ENCODE measurements around the gene SAP25. TPM values are rescaled to one million over a fixed set of nuclear protein-coding genes. Genes with fewer than 3 reads are reported as not detected.
A peak's percentile ranks its signal among the peaks of the same experiment; 100 is the strongest.

The SAP25 gene
- total and polyA plus RNA-seq, 4 donors: 1.9 to 9.8 (median 3.4) TPM; not detected in 1

DNA sequence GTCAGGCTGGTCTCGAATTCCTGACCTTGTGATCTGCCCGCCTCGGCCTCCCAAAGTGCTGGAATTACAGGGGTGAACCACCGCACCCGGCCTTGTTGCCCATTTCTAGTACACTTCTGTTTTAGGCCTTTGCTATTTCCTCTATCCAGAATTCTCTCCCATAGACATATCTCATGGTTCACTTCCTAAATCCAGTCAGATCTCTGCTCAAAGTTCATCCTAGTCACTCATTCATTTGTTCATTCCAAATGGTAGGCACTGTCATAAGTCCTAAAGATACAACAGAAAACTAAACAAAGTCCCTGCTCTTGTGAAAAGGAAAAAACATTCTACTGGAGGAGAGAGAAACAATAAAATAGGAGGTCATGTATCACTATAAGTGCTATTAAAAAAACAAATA, 36.3 kb upstream of the SAP25 start:
- no peak for DNase-seq (ENCODE audit: low read depth in 4 of 6, low spot score in 6 of 6)
- Histone ChIP-seq H3K9me3 (ENCODE audit: control insufficient read depth, insufficient read depth, low read length) (no peaks in the 10 kb centered on the region), H3K27me3 (ENCODE audit: control insufficient read depth, insufficient read depth, low read length) (peaks cover 7% of the 10 kb centered on the region), H3K36me3 (ENCODE audit: control insufficient read depth, insufficient read depth, low read length) (peaks cover 16% of the 10 kb centered on the region), H3K4me1 (ENCODE audit: control insufficient read depth, insufficient read depth, low read length) (peaks cover 28% of the 10 kb centered on the region), H3K4me3 (ENCODE audit: low read depth, low read length) (no peak overlapping the region), H3K27ac (ENCODE audit: low read depth, low read length) (no peak overlapping the region)
- 94% methylated on average over 5 of the region's 5 CpGs for WGBS (ENCODE audit: insufficient coverage)

- H3K4me1 ChIP-seq (ENCODE audit: control insufficient read depth, insufficient read depth, low read length): peaks cover 40% of the 10 kb centered on the region
- peaks cover 12% of the 10 kb centered on the region for H3K27me3 ChIP-seq (ENCODE audit: control insufficient read depth, insufficient read depth, low read length)
- no peak overlapping the region for H3K27ac ChIP-seq (ENCODE audit: low read depth, low read length)
- H3K36me3 ChIP-seq (ENCODE audit: control insufficient read depth, insufficient read depth, low read length): peaks cover 5% of the 10 kb centered on the region
- no peak overlapping the region for H3K4me3 ChIP-seq (ENCODE audit: low read depth, low read length)
- H3K9me3 ChIP-seq (ENCODE audit: control insufficient read depth, insufficient read depth, low read length): no peaks in the 10 kb centered on the region
- DNase-seq (ENCODE audit: low read depth in 4 of 6, low spot score in 6 of 6): no peak
- WGBS (ENCODE audit: insufficient coverage): 91% methylated on average over 4 of the region's 8 CpGs
Observed at GRCh38 chr7:100607111-100607510, 33.4 kb upstream of the SAP25 start.

- no peaks in the 10 kb centered on the region for H3K9me3 ChIP-seq (ENCODE audit: control insufficient read depth, insufficient read depth, low read length)
- no peak overlapping the region for H3K4me3 ChIP-seq (ENCODE audit: low read depth, low read length)
- DNase-seq (ENCODE audit: low read depth in 4 of 6, low spot score in 6 of 6): no peak
- no peak overlapping the region for H3K27ac ChIP-seq (ENCODE audit: low read depth, low read length)
- 63% methylated on average over 6 of the region's 12 CpGs for WGBS (ENCODE audit: insufficient coverage)
- peaks cover 43% of the 10 kb centered on the region for H3K4me1 ChIP-seq (ENCODE audit: control insufficient read depth, insufficient read depth, low read length)
- H3K27me3 ChIP-seq (ENCODE audit: control insufficient read depth, insufficient read depth, low read length): peaks cover 12% of the 10 kb centered on the region
- peaks cover 5% of the 10 kb centered on the region for H3K36me3 ChIP-seq (ENCODE audit: control insufficient read depth, insufficient read depth, low read length)
Observed at GRCh38 chr7:100606313-100606712, 32.6 kb upstream of the SAP25 start.

GRCh38 chr7:100604976-100605911, 31.5 kb upstream of the SAP25 start:
- peaks cover 12% of the 10 kb centered on the region for H3K27me3 ChIP-seq (ENCODE audit: control insufficient read depth, insufficient read depth, low read length)
- H3K4me1 ChIP-seq (ENCODE audit: control insufficient read depth, insufficient read depth, low read length): peaks cover 41% of the 10 kb centered on the region
- H3K9me3 ChIP-seq (ENCODE audit: control insufficient read depth, insufficient read depth, low read length): no peaks in the 10 kb centered on the region
- WGBS (ENCODE audit: insufficient coverage): 3% methylated on average over 65 of the region's 68 CpGs
- peaks cover 10% of the 10 kb centered on the region for H3K36me3 ChIP-seq (ENCODE audit: control insufficient read depth, insufficient read depth, low read length)
- H3K27ac ChIP-seq (ENCODE audit: low read depth, low read length): no peak overlapping the region
- H3K4me3 ChIP-seq (ENCODE audit: low read depth, low read length): peak overlapping the region; percentile 66
- DNase-seq (ENCODE audit: low read depth in 4 of 6, low spot score in 6 of 6): peak in 1 of 6 donors; percentile 54

DNA sequence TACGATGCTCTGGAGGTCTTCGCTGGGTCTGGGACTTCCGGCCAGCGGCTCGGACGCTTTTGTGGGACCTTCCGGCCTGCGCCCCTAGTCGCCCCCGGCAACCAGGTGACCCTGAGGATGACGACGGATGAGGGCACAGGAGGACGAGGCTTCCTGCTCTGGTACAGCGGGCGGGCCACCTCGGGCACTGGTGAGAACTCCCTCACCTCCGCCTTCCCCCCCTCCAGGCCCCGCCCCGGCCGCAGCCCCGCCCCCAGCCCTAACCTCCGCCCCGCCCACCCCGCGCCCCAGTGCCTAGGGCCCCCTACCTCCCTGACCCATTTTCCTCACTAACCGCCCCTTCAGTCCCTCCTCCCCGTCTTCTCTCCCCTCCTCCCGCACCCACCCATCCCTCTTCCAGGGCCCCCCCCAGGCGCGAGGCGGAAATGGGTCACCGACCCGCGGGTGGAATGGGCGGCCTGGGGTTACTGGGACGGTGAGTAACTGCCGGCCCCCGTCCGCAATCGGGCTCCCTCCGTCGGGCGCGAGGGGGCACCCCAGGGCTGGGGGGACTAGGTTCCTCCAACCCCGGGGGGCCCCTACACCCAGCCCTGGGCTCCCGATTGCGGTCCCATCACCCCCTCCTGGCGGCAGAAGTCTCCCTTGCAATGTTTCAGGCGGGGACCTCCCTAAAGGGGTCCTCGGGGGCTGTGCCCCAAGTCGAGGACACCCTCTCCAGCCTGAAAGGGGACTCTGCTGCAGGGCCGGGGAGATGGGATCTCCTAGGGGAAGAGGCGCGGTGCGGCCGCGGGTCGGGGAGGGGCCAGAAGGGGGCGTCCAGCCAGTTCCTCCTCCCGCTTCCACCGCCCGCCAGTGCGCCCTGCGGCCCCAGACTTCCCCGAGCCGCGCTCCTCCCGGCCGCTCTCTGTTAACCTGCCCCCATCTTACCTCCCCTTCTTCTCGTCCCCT, 30.6 kb upstream of the SAP25 start:
- Histone ChIP-seq H3K4me3 (ENCODE audit: low read depth, low read length) (peak overlapping the region; percentile 66), H3K27me3 (ENCODE audit: control insufficient read depth, insufficient read depth, low read length) (peaks cover 12% of the 10 kb centered on the region), H3K4me1 (ENCODE audit: control insufficient read depth, insufficient read depth, low read length) (peaks cover 41% of the 10 kb centered on the region), H3K9me3 (ENCODE audit: control insufficient read depth, insufficient read depth, low read length) (no peaks in the 10 kb centered on the region), H3K27ac (ENCODE audit: low read depth, low read length) (peak overlapping the region; percentile 73), H3K36me3 (ENCODE audit: control insufficient read depth, insufficient read depth, low read length) (peaks cover 10% of the 10 kb centered on the region)
- WGBS (ENCODE audit: insufficient coverage): under 1% methylated on average over 56 of the region's 70 CpGs
- DNase-seq (ENCODE audit: low read depth in 4 of 6, low spot score in 6 of 6): peak in 2 of 6 donors; percentile 77 to 78

DNA sequence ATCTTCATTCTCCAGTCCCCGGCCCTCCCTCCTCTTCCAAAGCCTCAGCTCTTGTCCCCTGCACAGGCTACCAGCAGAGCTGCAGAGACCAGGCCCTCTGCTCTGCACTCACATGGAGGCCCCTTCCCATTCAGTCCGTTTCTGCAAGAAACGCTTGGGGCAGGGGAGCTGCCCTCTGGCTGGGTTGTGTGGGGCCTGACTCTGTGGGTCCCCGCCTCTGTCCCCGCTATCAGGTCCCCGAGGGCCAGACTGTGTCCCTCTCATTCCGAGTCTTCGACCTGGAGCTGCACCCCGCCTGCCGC, 30.0 kb upstream of the SAP25 start:
- H3K4me1 ChIP-seq (ENCODE audit: control insufficient read depth, insufficient read depth, low read length): peaks cover 41% of the 10 kb centered on the region
- WGBS (ENCODE audit: insufficient coverage): 7% methylated on average over 10 of the region's 10 CpGs
- peak overlapping the region; percentile 66 for H3K4me3 ChIP-seq (ENCODE audit: low read depth, low read length)
- peak in 1 of 6 donors; percentile 51 for DNase-seq (ENCODE audit: low read depth in 4 of 6, low spot score in 6 of 6)
- no peaks in the 10 kb centered on the region for H3K9me3 ChIP-seq (ENCODE audit: control insufficient read depth, insufficient read depth, low read length)
- H3K27ac ChIP-seq (ENCODE audit: low read depth, low read length): peak overlapping the region; percentile 71
- peaks cover 12% of the 10 kb centered on the region for H3K27me3 ChIP-seq (ENCODE audit: control insufficient read depth, insufficient read depth, low read length)
- peaks cover 10% of the 10 kb centered on the region for H3K36me3 ChIP-seq (ENCODE audit: control insufficient read depth, insufficient read depth, low read length)

- Histone ChIP-seq H3K9me3 (ENCODE audit: control insufficient read depth, insufficient read depth, low read length) (no peaks in the 10 kb centered on the region), H3K27ac (ENCODE audit: low read depth, low read length) (peak overlapping the region; percentile 71), H3K27me3 (ENCODE audit: control insufficient read depth, insufficient read depth, low read length) (peaks cover 12% of the 10 kb centered on the region), H3K4me1 (ENCODE audit: control insufficient read depth, insufficient read depth, low read length) (peaks cover 41% of the 10 kb centered on the region), H3K4me3 (ENCODE audit: low read depth, low read length) (peak overlapping the region; percentile 66), H3K36me3 (ENCODE audit: control insufficient read depth, insufficient read depth, low read length) (peaks cover 8% of the 10 kb centered on the region)
- WGBS (ENCODE audit: insufficient coverage): 16% methylated on average over 7 of the region's 21 CpGs
- DNase-seq (ENCODE audit: low read depth in 4 of 6, low spot score in 6 of 6): peak in 1 of 6 donors; percentile 71
Observed at GRCh38 chr7:100602889-100603725, 29.4 kb upstream of the SAP25 start.

- peaks cover 35% of the 10 kb centered on the region for H3K4me1 ChIP-seq (ENCODE audit: control insufficient read depth, insufficient read depth, low read length)
- WGBS (ENCODE audit: insufficient coverage): 86% methylated on average over 3 of the region's 9 CpGs
- H3K27me3 ChIP-seq (ENCODE audit: control insufficient read depth, insufficient read depth, low read length): peaks cover 10% of the 10 kb centered on the region
- no peak for DNase-seq (ENCODE audit: low read depth in 4 of 6, low spot score in 6 of 6)
- H3K27ac ChIP-seq (ENCODE audit: low read depth, low read length): no peak overlapping the region
- H3K36me3 ChIP-seq (ENCODE audit: control insufficient read depth, insufficient read depth, low read length): peaks cover 4% of the 10 kb centered on the region
- H3K9me3 ChIP-seq (ENCODE audit: control insufficient read depth, insufficient read depth, low read length): no peaks in the 10 kb centered on the region
- H3K4me3 ChIP-seq (ENCODE audit: low read depth, low read length): no peak overlapping the region
Observed at GRCh38 chr7:100600730-100601038, 27.0 kb upstream of the SAP25 start.
